Activated CD8-positive, alpha-beta T cell treated with anti-CD3 and anti-CD28 coated beads for 36 hours (primary cell): ENCODE results near the gene ADRB1. TPM values are rescaled to one million over a fixed set of nuclear protein-coding genes. Genes with fewer than 3 reads are reported as not detected.

ENCODE experiments used
- ATAC-seq: fragments of 200-7000 bp; cut with Tn5 transposase; one replicate; pipeline ENCODE4 v1.10.0; 2021; ENCODE audit warnings: mild to moderate bottlenecking, moderate library complexity
- CTCF ChIA-PET: fragments of 350-600 bp; sonication (Branson Sonifier 250); formaldehyde crosslinking; loops from one replicate; lab custom pipeline; 2021; ENCODE audit warnings: antibody characterized with exemption; lab: Charles Lee
- POLR2A ChIA-PET: fragments of 350-600 bp; sonication (Branson Sonifier 250); formaldehyde crosslinking; loops from one replicate; lab custom pipeline; 2021; ENCODE audit warnings: antibody characterized with exemption; lab: Charles Lee
- DNase-seq: peaks from one replicate; pipeline ENCODE4 v3.0.0-alpha.2; 2020
- H3K27ac Mint-ChIP-seq: one replicate; pipeline ENCODE4 v1.8.0; 2021; ENCODE audit warnings: mild to moderate bottlenecking, mixed read lengths
- H3K27me3 Mint-ChIP-seq: one replicate; pipeline ENCODE4 v1.8.0; 2021; ENCODE audit warnings: mixed read lengths
- H3K36me3 Mint-ChIP-seq: one replicate; pipeline ENCODE4 v1.8.0; 2021; ENCODE audit warnings: low read depth, mixed read lengths
- H3K4me1 Mint-ChIP-seq: one replicate; pipeline ENCODE4 v1.8.0; 2021; ENCODE audit warnings: low read depth, mixed read lengths
- H3K4me3 Mint-ChIP-seq: one replicate; pipeline ENCODE4 v1.8.0; 2021; ENCODE audit warnings: mild to moderate bottlenecking, moderate library complexity, mixed read lengths
- H3K9me3 Mint-ChIP-seq: one replicate; pipeline ENCODE4 v1.8.0; 2021; ENCODE audit warnings: mixed read lengths
- intact Hi-C: fragments of 100-400 bp; cut with micrococcal nuclease; formaldehyde crosslinking; loops from one replicate; pipeline ENCODE4 v1.10.0; 2022
- total RNA-seq, 2 experiments: library from RNA; stranded (reverse); gene quantifications; one replicate each; pipeline ENCODE4 v1.2.3, GENCODE V29; 2021
- TF ChIP-seq, protein P1 (sequence below): fragments of 200-600 bp; IDR thresholded peaks from one replicate; pipeline ENCODE4 v1.8.0; 2022; ENCODE audit warnings: antibody characterized with exemption, mild to moderate bottlenecking

The ADRB1 gene
- total RNA-seq, 2 experiments from 2014 or later, result 0.27 to 0.40 TPM

DNA sequence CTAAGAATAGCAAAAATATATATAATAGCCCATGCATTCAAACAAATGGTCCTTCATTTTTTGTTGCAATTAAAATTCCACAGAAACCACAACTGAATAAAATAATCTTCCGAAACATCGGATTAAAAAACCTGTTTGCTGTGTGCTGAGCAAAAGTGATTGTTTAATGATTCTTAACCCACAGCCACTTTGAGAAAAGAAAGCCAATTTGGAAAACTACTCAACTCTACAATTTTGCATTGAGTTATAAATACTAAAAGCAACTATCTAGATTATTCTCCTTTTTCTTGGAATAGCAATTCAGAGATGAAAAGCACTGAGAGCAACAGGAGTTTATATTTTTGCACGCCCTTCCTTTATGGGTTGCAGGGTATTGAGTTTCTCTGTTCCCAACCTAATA lies 8.0 kb downstream of the ADRB1 start:
- H3K36me3 Mint-ChIP-seq, result no peaks in the 10 kb centered on the region
- ATAC-seq (no peak), DNase-seq (no peak)
- CTCF ChIA-PET, result no interaction called here
- H3K9me3 Mint-ChIP-seq, result no peaks in the 10 kb centered on the region
- no peak overlapping the region for H3K27ac Mint-ChIP-seq
- POLR2A ChIA-PET, result no interaction called here
- H3K27me3 Mint-ChIP-seq, result peaks cover 25% of the 10 kb centered on the region
- H3K4me3 Mint-ChIP-seq, result no peak overlapping the region
- TF ChIP-seq, protein P1, sequence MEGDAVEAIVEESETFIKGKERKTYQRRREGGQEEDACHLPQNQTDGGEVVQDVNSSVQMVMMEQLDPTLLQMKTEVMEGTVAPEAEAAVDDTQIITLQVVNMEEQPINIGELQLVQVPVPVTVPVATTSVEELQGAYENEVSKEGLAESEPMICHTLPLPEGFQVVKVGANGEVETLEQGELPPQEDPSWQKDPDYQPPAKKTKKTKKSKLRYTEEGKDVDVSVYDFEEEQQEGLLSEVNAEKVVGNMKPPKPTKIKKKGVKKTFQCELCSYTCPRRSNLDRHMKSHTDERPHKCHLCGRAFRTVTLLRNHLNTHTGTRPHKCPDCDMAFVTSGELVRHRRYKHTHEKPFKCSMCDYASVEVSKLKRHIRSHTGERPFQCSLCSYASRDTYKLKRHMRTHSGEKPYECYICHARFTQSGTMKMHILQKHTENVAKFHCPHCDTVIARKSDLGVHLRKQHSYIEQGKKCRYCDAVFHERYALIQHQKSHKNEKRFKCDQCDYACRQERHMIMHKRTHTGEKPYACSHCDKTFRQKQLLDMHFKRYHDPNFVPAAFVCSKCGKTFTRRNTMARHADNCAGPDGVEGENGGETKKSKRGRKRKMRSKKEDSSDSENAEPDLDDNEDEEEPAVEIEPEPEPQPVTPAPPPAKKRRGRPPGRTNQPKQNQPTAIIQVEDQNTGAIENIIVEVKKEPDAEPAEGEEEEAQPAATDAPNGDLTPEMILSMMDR, result no peak
- intact Hi-C loops, result no loop called here
- H3K4me1 Mint-ChIP-seq, result no peaks in the 10 kb centered on the region

DNA sequence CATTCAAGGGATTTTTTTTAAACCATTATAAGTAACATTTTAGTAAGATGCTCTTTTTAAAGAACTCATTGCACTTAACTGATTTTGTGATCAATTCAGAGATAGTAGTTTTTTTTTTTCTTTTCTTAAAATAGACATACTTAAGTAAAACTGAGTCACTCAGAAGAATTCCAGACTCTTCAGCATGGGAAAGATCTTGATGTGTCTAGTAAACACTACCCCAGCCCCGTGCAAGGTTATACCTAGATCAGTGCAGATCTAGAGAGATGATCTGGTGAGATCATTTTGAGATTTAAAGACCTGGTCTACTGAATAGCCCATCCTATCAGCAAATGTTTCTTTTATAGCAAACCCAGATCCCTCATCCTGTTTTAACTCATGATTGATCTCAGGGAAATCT lies 8.6 kb downstream of the ADRB1 start:
- intact Hi-C loops, result no loop called here
- TF ChIP-seq, protein P1, result no peak
- ChIA-PET POLR2A (no interaction called here), CTCF (no interaction called here)
- no peaks in the 10 kb centered on the region for H3K9me3 Mint-ChIP-seq
- H3K4me1 Mint-ChIP-seq, result no peaks in the 10 kb centered on the region
- no peaks in the 10 kb centered on the region for H3K36me3 Mint-ChIP-seq
- H3K27me3 Mint-ChIP-seq, result peaks cover 23% of the 10 kb centered on the region
- ATAC-seq (no peak), DNase-seq (no peak)
- H3K27ac Mint-ChIP-seq, result no peak overlapping the region
- no peak overlapping the region for H3K4me3 Mint-ChIP-seq

DNA sequence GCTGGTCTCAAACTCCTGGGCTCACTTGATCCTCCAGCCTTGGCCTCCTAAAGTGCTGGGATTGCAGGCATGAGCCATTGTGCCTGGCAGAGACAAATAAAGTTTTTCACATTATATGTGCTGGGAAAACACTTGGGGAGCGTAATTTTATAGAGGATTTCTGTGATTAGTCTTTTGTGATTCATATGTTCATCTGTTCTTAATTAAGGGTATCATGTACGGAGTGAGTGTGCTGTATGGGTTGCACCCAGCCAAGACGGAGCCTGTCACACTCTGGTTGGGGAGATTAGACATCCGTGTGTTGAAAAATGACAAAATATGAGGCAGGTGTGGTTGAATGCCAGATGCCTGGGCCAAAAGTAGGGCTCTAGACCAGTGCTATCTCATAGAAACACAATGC lies 10.3 kb downstream of the ADRB1 start:
- no peak overlapping the region for H3K27ac Mint-ChIP-seq
- CTCF ChIA-PET, result no interaction called here
- ATAC-seq (no peak), DNase-seq (no peak)
- peaks cover 16% of the 10 kb centered on the region for H3K27me3 Mint-ChIP-seq
- POLR2A ChIA-PET, result interaction anchor here (0.8 kb wide), 1 partner anchor 16 kb away, joined by 3 read pairs; no protein-coding TSS in a partner anchor
- intact Hi-C loops, result no loop called here
- no peak overlapping the region for H3K4me3 Mint-ChIP-seq
- TF ChIP-seq, protein P1, result no peak
- no peaks in the 10 kb centered on the region for H3K4me1 Mint-ChIP-seq
- no peaks in the 10 kb centered on the region for H3K9me3 Mint-ChIP-seq
- H3K36me3 Mint-ChIP-seq, result no peaks in the 10 kb centered on the region

DNA sequence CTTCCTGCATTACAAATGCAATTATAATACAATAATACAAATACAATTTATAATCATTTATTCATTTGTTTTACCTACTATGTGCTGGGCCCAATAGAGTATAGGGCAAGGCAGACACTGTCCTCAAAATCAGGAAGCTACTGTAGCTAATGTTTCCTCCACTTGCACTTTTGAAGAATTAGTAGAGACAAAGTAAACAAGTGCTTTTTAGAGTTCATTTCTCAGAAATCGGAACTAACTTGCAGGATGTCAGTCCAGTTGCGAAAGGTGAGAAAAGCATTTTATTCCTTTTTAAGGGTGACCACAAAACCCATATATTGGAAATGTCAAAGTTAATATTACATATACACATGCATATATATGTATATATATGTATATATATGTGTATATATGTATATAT lies 14.2 kb downstream of the ADRB1 start:
- ATAC-seq (no peak), DNase-seq (no peak)
- POLR2A ChIA-PET, result no interaction called here
- TF ChIP-seq, protein P1, result no peak
- no peak overlapping the region for H3K27ac Mint-ChIP-seq
- H3K4me3 Mint-ChIP-seq, result no peak overlapping the region
- H3K36me3 Mint-ChIP-seq, result no peaks in the 10 kb centered on the region
- no peaks in the 10 kb centered on the region for H3K9me3 Mint-ChIP-seq
- peaks cover 5% of the 10 kb centered on the region for H3K27me3 Mint-ChIP-seq
- CTCF ChIA-PET, result no interaction called here
- H3K4me1 Mint-ChIP-seq, result peaks cover 13% of the 10 kb centered on the region
- intact Hi-C loops, result no loop called here

DNA sequence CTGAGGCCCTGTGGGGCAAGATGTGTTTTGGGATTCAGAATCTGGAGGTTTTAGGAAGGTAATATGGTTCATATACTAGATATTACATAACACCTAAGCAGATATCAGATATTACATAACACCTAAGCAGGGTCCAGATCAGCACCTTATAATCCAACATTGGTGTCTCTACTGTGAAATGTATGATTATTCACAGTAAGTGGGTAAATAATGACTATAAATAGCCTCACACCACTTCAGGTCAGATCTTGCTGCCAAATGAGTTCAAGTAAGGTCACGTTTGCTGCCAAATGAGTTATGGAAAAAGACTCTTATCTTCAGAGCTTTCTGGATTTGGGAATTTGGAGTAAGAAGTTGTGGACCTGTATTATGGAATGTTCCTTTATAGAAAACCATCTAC lies 14.6 kb downstream of the ADRB1 start:
- Mint-ChIP-seq H3K36me3 (no peaks in the 10 kb centered on the region), H3K9me3 (no peaks in the 10 kb centered on the region), H3K4me3 (no peak overlapping the region), H3K27ac (no peak overlapping the region), H3K4me1 (peaks cover 13% of the 10 kb centered on the region), H3K27me3 (peaks cover 6% of the 10 kb centered on the region)
- intact Hi-C loops, result no loop called here
- ATAC-seq (no peak), DNase-seq (no peak)
- ChIA-PET CTCF (no interaction called here), POLR2A (no interaction called here)
- TF ChIP-seq, protein P1, result no peak
